GM19395 (cell line): Measurements from ENCODE around the gene SPECC1L.
"Not testable (repeated sequence)": the region's sequence is repeated elsewhere in the genome, so short reads cannot be mapped to it uniquely, and the experiment has no call there.

Source experiments
- ATAC-seq: cut with Tn5 transposase; IDR thresholded peaks from one replicate; pipeline ENCODE4 v1.9.1; 2021; ENCODE audit warnings: mild to moderate bottlenecking, moderate library complexity; ENCODE audit not compliant: unreplicated experiment

Gene SPECC1L

GRCh38 chr22:24247011-24247507 is 23.6 kb upstream of the SPECC1L start:
- ATAC-seq = no peak

- no peak for ATAC-seq
Observed at GRCh38 chr22:24247564-24248344, 22.9 kb upstream of the SPECC1L start.

GRCh38 chr22:24248611-24249010 is 22.0 kb upstream of the SPECC1L start:
- not testable (repeated sequence) for ATAC-seq

DNA sequence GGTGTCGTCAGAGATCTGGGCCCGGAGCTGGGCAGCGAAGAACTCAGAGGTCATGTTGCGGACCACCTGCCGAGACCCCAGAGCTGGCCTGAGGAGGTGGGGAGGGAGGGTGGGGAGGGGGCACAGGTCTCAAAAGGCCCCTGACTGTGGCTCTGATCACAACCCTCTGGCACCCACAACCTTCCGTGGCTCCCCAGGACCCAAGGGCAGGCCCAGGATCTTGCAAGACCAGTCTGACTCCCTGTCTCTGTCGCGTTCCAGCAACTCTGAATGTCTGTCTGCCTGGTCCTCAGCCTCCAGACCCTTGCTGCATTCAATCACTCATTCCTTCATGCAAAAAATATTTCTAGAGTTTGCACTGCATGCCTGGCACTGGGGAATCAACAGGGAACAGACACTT is 21.2 kb upstream of the SPECC1L start:
- ATAC-seq = not testable (repeated sequence)

DNA sequence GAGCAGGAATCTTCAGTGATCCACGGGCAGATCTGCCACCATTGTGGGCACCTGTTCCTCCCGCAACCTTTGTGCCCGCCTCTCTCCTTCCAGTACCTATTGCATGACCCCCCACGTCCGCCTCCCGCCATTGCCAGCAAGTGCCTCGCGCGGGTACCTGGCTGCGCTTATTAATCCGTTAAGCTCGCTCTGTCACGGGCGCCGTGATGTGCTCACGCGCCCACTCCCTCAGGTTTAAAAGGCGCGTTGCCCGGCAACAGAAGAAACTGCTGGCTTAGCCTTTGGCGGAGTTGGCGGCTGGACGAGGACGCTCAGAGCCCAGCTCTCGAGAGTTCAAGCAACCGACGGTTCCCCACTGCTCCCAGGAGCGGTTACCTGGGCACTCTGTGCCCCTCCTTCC is 19.3 kb upstream of the SPECC1L start:
- not testable (repeated sequence) for ATAC-seq

- ATAC-seq = not testable (repeated sequence)
Observed at GRCh38 chr22:24253126-24253525, 17.5 kb upstream of the SPECC1L start.

DNA sequence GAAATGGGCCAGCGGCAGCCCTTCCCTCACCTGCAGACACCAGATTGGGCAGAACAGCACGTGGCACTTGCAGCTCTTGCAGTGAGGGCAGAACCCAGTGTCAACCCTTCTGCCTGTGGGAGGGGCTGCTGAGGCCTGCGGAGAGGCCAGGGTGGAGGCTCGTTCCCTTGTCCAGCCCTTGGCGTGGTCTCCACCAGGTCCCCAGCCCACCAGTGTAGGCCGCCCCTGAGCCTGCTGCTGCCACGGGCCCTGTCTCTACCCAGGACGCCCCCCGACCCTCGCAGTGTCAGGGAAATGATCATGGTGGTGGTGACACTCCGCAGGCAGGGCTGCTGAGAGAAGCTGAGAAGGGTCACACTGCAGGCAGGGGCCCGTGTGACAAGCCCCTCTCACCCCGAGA is 14.5 kb upstream of the SPECC1L start:
- ATAC-seq = not testable (repeated sequence)

DNA sequence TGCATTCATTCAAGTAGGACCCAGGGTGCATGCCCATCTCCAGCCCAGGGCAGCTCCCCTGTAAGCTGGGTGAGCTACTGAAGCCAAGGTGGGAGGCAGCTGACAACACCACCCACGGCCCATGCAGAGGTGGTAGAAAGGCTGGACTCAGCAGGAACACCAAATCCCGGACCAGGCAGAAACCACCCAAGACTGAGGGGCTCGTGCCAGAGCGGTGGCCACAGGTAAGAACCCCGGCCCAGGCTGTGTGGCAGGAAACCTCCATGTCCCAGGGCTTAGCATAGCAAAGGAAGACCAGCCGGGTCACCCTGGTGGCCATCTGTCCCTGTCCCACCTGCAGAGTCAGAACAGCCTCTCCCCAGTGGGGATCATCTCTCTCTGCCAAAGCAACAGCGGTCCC is 13.9 kb upstream of the SPECC1L start:
- ATAC-seq = not testable (repeated sequence)

- not testable (repeated sequence) for ATAC-seq
Observed at GRCh38 chr22:24259459-24259858, 11.2 kb upstream of the SPECC1L start.

DNA sequence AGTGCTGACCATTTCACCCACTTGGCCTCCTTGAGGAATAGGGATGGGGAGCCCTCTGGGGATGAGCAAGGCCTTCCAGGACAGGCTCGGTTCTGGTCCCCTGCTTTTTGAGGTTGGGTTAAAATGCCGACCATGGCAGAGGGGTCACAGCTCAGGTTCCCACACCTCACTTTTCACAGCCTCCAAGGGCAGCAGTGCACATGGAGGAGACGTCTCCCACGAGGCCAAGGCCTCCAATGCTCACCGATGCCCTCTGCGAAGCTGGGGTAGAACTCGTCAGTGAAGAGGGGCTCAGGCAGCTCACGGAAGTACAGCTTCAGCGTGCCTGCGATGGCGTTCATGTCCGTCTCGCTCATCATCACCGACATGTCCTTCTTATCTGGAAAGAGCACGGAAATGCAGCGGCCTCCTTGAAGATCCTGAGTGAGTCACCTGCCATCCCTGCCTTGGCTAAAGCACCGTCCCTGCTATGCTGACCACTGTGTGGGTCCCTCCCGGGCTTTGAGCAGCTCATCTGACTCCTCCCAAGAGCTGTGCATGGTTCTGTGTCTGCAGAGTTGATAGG is 8.4 kb upstream of the SPECC1L start:
- not testable (repeated sequence) for ATAC-seq

- not testable (repeated sequence) for ATAC-seq
Observed at GRCh38 chr22:24263479-24263878, 7.2 kb upstream of the SPECC1L start.

DNA sequence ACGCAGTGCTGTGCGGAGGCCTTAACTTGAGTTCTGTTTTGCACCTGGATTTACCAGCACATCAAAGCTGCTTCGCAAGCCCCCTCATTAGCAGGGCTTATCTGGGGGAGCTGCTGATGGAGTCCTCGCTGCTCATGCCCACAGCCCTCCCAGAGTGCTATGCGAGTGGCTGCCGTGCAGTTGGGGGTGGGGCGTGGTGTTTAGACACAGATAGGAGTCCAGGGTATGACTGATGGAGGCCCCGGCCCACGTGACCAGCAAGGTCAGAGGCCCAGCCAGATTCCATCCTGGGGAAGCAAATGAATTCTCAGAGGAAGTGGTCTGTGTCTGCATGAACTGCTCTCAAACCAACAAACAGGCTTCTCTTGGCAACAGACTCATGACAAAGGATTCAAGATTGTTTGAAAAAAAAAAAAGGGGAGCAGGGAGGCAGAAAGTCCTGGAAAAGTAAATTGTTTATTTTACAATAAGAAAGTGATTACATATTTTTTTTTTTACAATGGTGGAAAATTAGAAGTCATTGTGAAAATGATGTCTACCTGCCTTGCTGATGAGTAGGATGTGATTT is 6.2 kb upstream of the SPECC1L start:
- ATAC-seq = not testable (repeated sequence)

DNA sequence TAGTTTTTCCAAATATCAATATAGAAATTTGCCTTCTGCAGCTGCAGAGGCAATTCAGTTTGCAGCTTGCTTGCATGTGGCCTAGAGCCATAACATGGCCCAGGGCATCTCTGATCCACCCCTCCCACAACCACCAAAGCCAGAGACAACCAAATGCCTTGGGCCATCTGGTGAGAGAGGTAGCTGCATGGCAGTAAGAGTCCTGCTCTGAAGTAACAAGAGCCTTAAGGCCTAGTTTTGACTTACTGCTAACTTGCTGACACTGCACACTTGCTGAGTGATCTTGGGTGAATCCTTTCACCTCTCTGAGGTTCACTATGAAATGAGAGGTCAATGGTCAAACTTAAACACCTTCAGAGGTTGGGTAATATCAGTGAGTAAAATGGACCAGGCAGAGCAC is 4.9 kb upstream of the SPECC1L start:
- ATAC-seq = no peak

DNA sequence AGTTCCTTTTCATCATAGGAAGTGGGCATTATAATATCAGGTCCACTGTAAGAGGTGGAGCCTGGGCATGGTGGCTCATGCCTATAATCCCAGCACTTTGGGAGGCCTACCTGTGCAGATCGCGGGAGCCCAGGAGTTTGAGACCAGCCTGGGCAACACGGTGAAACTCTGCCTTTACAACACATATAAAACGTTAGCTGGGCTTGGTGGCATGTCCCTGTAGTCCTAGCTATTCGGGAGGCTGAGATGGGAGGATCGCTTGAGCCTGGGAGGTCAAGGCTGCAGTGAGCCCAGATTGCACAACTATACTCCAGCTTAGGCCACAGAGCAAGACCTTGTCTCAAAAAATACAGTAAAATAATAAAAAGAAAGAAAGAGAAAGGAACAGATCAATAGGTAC is 4.1 kb upstream of the SPECC1L start:
- not testable (repeated sequence) for ATAC-seq

DNA sequence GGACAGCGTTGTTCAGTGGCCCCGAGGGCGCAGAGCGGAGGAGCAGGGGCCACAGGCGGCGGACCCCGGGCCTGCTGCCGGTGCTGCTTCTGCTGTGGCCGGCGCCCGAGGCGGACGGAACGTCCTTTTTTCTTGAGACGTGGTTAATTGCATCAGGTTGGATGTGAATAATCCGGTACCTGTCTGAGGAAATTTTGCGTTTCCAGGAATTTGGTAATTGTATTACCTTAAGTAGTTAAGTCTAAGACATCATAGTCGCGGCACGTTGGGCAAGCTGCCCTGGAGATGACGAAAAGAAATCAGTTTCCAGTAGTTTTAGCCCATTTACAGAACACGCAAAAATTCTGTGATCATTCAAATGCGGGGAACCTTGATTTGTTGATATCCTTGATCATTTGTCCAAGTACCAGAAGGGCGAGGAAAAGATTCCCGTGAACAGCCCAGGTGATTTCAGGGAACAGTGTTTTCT is 789 bp downstream of the SPECC1L start:
- no peak for ATAC-seq

- ATAC-seq = not testable (repeated sequence)
Observed at GRCh38 chr22:24273031-24273430, 2.4 kb downstream of the SPECC1L start.

DNA sequence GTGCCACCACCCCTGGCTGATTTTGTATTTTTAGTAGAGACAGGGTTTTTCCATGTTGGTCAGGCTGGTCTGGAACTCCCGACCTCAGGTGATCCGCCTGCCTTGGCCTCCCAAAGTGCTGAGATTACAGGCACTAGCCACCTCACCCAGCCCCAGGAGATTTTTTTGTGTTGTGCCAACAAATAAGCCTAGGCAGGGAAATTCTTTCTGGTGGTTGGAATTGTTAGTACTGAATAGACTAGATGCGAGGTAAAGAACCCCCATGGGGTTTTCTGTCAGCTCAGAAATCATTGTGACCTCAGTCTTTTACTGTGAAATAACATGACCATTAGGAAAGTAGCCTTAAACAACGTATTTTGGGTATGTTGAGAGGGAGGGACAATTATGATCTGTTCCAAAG is 3.3 kb downstream of the SPECC1L start:
- ATAC-seq = not testable (repeated sequence)

DNA sequence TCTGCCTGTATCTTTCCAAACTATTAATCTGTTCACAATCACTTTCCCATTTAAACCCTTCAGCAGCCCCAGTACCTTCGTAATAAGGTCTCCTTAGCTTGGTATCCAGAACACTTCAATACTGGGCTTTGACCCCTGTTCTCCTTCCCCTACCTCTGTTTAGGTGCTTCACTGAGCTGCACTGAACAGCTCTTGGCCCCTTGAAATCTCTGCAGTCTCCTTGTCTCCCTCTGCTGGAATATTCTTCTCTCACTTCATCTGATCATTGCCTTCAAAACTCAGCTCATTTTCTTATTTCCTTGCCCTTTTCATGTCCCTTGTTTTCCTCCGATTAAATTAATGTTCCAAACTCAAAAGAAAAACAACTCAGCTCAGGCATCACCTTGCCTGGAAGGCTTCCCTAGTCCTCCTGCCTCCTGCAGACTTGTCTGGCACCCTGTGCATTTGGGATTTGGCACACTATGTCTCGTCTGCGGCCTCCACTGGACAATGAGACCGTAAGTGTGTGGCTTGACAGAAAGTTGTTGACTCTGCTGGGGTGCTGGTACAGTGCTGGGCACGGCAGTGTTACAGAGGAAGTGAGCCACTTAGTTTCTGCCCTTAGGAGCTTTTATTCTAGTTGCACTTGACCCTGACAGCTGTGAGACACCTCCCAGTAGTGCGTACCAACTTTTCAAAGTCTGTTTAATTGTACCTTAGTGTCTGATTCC is 4.2 kb downstream of the SPECC1L start:
- not testable (repeated sequence) for ATAC-seq

GRCh38 chr22:24280363-24280762 is 9.7 kb downstream of the SPECC1L start:
- ATAC-seq = not testable (repeated sequence)

DNA sequence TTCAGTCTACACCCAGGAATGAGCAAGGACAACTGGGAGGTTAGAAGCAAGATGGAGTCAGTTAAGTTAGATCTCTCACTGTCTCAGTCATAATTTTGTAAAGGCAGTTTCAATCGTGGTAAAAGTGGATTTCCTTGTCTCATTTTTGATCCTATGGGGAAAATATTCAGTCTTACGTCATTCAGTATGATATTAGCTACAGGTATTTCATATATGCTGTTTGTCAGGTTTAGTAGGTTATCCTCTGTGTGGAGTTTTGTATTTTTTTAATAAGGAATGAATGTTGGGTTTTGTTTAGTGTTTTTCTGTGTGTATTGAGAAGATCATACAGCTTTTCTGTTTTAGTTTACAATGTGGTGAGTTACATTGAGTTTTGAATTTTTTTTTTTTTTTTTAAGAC is 11.8 kb downstream of the SPECC1L start:
- no peak for ATAC-seq

DNA sequence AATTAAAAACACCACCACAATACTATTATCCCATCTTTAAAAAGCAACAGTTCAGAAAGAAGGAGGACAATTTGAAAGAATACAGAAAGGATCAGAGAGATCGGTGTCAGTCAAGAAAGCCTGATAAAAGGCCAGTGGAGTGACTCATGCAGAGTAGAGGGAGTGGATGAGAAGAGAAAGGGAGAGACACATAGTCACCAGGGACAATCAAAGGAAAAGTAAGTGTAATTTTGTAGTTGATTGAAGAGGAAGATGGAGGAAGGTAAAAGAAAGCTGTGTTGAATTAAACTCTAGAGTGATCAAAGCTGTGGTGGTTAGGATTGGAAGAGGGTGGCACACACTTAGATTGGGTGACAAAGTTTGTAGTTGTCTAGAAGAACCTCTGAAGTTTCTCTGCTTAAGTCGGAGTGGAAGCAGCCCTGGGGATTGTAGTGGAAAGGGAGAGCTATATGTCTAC is 14.1 kb downstream of the SPECC1L start:
- ATAC-seq = no peak
